Liver (tissue), 9 donors: ENCODE results near the gene RPS6KA4. TPM values are rescaled to one million over a fixed set of nuclear protein-coding genes. Genes with fewer than 3 reads are reported as not detected.

ENCODE experiments used
- DNase-seq: peaks from one replicate; pipeline ENCODE4 v3.0.0-alpha.2; 2017; ENCODE audit warnings: low spot score
- H3K27ac ChIP-seq, 2 donors: one replicate each; pipeline ENCODE4 v1.7.0; 2013; ENCODE audit warnings: inconsistent platforms in 2 of 2, low read length in 2 of 2, control low read depth in 1 of 2, low read depth in 1 of 2, mild to moderate bottlenecking in 1 of 2
- H3K27me3 ChIP-seq, 4 donors: one replicate each; pipeline versions ENCODE4 v1.6.1 to v1.7.0; 2013; ENCODE audit warnings: low read length in 3 of 4, inconsistent platforms in 1 of 4, mild to moderate bottlenecking in 1 of 4, moderate library complexity in 1 of 4; ENCODE audit not compliant: control insufficient read depth in 4 of 4, insufficient read depth in 4 of 4
- H3K36me3 ChIP-seq, 4 donors: one replicate each; pipeline versions ENCODE4 v1.6.1 to v1.7.0; 2013; ENCODE audit warnings: low read length in 3 of 4, mild to moderate bottlenecking in 3 of 4, low read depth in 1 of 4, moderate library complexity in 1 of 4; ENCODE audit not compliant: control insufficient read depth in 4 of 4, insufficient read depth in 3 of 4
- H3K4me1 ChIP-seq, 4 donors: one replicate each; pipeline versions ENCODE4 v1.6.1 to v1.7.0; 2013; ENCODE audit warnings: low read length in 3 of 4, mild to moderate bottlenecking in 3 of 4, moderate library complexity in 1 of 4; ENCODE audit not compliant: control insufficient read depth in 4 of 4, insufficient read depth in 4 of 4
- H3K4me3 ChIP-seq, 3 donors: one replicate each; pipeline versions ENCODE4 v1.6.1 to v1.7.0; 2013; ENCODE audit warnings: low read length in 3 of 3, control low read depth in 1 of 3, low read depth in 1 of 3, mild to moderate bottlenecking in 1 of 3
- H3K9ac ChIP-seq, 2 donors: one replicate each; pipeline ENCODE4 v1.7.0; 2013; ENCODE audit warnings: low read length in 2 of 2, mild to moderate bottlenecking in 2 of 2, moderate library complexity in 2 of 2, control low read depth in 1 of 2, low read depth in 1 of 2
- H3K9me3 ChIP-seq, 4 donors: one replicate each; pipeline versions ENCODE4 v1.6.1 to v1.7.0; 2013; ENCODE audit warnings: low read length in 3 of 4; ENCODE audit not compliant: control insufficient read depth in 4 of 4
- ATF3 ChIP-seq: IDR thresholded peaks from 2 replicates; pipeline ENCODE4 v1.6.1; 2016; ENCODE audit warnings: antibody characterized with exemption
- EGR1 ChIP-seq, 2 donors: IDR thresholded peaks; 2 replicates each; pipeline ENCODE4 v1.6.1; 2016 to 2018; ENCODE audit warnings: antibody characterized with exemption in 2 of 2, low read depth in 2 of 2
- FOXA1 ChIP-seq: IDR thresholded peaks from 2 replicates; pipeline ENCODE4 v1.6.1; 2016; ENCODE audit warnings: antibody characterized with exemption
- FOXA2 ChIP-seq: IDR thresholded peaks from 2 replicates; pipeline ENCODE4 v1.6.1; 2016; ENCODE audit warnings: antibody characterized with exemption
- GABPA ChIP-seq, 2 donors: IDR thresholded peaks in 1 of 2; conservative IDR thresholded peaks in 1 of 2; 2 replicates each; pipeline ENCODE4 v1.6.1; 2016; ENCODE audit warnings: antibody characterized with exemption in 2 of 2, mild to moderate bottlenecking in 1 of 2, moderate library complexity in 1 of 2
- HNF4A ChIP-seq, 2 donors: conservative IDR thresholded peaks; 2 replicates each; pipeline ENCODE4 v1.6.1; 2016; ENCODE audit warnings: antibody characterized with exemption in 2 of 2, mild to moderate bottlenecking in 2 of 2
- HNF4G ChIP-seq: IDR thresholded peaks from 2 replicates; pipeline ENCODE4 v1.6.1; 2016; ENCODE audit warnings: antibody characterized with exemption
- JUND ChIP-seq, 2 donors: IDR thresholded peaks; 2 replicates each; pipeline ENCODE4 v1.6.1; 2016; ENCODE audit warnings: antibody characterized with exemption in 2 of 2
- MAX ChIP-seq: IDR thresholded peaks from 2 replicates; pipeline ENCODE4 v1.6.1; 2016; ENCODE audit warnings: antibody characterized with exemption
- NR2F2 ChIP-seq: IDR thresholded peaks from 2 replicates; pipeline ENCODE4 v1.6.1; 2016; ENCODE audit warnings: antibody characterized with exemption
- RAD21 ChIP-seq, 2 donors: IDR thresholded peaks; 2 replicates each; pipeline ENCODE4 v1.6.1; 2016; ENCODE audit warnings: antibody characterized with exemption in 2 of 2, mild to moderate bottlenecking in 2 of 2
- REST ChIP-seq: IDR thresholded peaks from 2 replicates; pipeline ENCODE4 v1.6.1; 2016; ENCODE audit warnings: antibody characterized with exemption, mild to moderate bottlenecking
- RXRA ChIP-seq, 2 donors: IDR thresholded peaks; 2 replicates each; pipeline ENCODE4 v1.6.1; 2017 to 2018; ENCODE audit warnings: antibody characterized with exemption in 2 of 2, mild to moderate bottlenecking in 1 of 2
- SP1 ChIP-seq: IDR thresholded peaks from 2 replicates; pipeline ENCODE4 v1.6.1; 2018; ENCODE audit warnings: antibody characterized with exemption, mild to moderate bottlenecking
- TAF1 ChIP-seq: conservative IDR thresholded peaks from 2 replicates; pipeline ENCODE4 v1.6.1; 2016; ENCODE audit warnings: antibody characterized with exemption, mild to moderate bottlenecking
- YY1 ChIP-seq: IDR thresholded peaks from 2 replicates; pipeline ENCODE4 v1.6.1; 2016; ENCODE audit warnings: antibody characterized with exemption, mild to moderate bottlenecking
- ZBTB33 ChIP-seq: IDR thresholded peaks from 2 replicates; pipeline ENCODE4 v1.6.1; 2016; ENCODE audit warnings: antibody characterized with exemption
- WGBS: extraction: QIAGEN DNeasy Blood & Tissue Kit; methylation state at CpG from one replicate; pipeline ENCODE4 v1.1.7; 2013; 5-methylcytosine and 5-hydroxymethylcytosine counted together
- polyA plus RNA-seq, 2 donors: library from polyadenylated mRNA; stranded (reverse) in 1 of 2; unstranded in 1 of 2; fragments of 200-250 nt in 1 of 2; fragments of >200 nt in 1 of 2; fragmentation: Nextera tagmentation in 1 of 2; extraction: Ambion mirVana in 1 of 2; gene quantifications; one replicate each; pipeline versions ENCODE4 v1.2.1 to v1.2.3, GENCODE V29; 2013 to 2015
- total RNA-seq, 2 donors: library from RNA; depleted of rRNA; stranded (reverse); fragments of >200 nt; gene quantifications; one replicate each; pipeline ENCODE4 v1.2.3, GENCODE V29; 2014
- donor health status: healthy.
- donor health status: healthy.
- donor health status: healthy.
- donor health status: healthy.
- donor health status: healthy.

RPS6KA4 gene
- total and polyA plus RNA-seq, 4 donors = 2.0 to 13.5 (median 10.0) TPM

GRCh38 chr11:64358536-64358906 is 441 bp upstream of the RPS6KA4 start:
- no peak for DNase-seq
- peaks cover 4 to 20% (median 12%) of the 10 kb centered on the region in 4 donors for H3K36me3 ChIP-seq

GRCh38 chr11:64359712-64360445 is 917 bp downstream of the RPS6KA4 start:
- no peaks in the 10 kb centered on the region for H3K9me3 ChIP-seq
- 80% methylated on average over 38 of the region's 38 CpGs for WGBS
- H3K4me1 ChIP-seq = peaks cover 9 to 29% (median 19%) of the 10 kb centered on the region in 4 donors
- H3K9ac ChIP-seq = peak overlapping the region in 1 of 2 donors; percentile 99
- H3K36me3 ChIP-seq = peaks cover 4 to 26% (median 18%) of the 10 kb centered on the region in 4 donors
- H3K27ac ChIP-seq = no peak overlapping the region
- H3K4me3 ChIP-seq = peak overlapping the region; percentile 84 to 92 (median 88)
- DNase-seq = no peak
- H3K27me3 ChIP-seq = no peaks in the 10 kb centered on the region
- no peak for TF ChIP-seq TAF1
- no peak for TF ChIP-seq NR2F2

More at GRCh38 chr11:64358536-64358906, 441 bp upstream of the RPS6KA4 start:
- Histone ChIP-seq H3K4me3 (peak overlapping the region; percentile 48 to 92 (median 84)), H3K9ac (peak overlapping the region; percentile 67 to 99), H3K27me3 (no peaks in the 10 kb centered on the region), H3K27ac (peak overlapping the region; percentile 69 to 79), H3K4me1 (peaks cover 9 to 37% (median 24%) of the 10 kb centered on the region in 4 donors), H3K9me3 (no peaks in the 10 kb centered on the region)
- WGBS = 32% methylated on average over 7 of the region's 7 CpGs
- TF ChIP-seq REST (no peak), EGR1 (IDR thresholded peaks at IDR 0.05; ENCODE audit: low read depth in 2 of 2) (no peak), TAF1 (no peak), HNF4G (no peak), GABPA (IDR thresholded peaks at IDR 0.05 in 1 of 2, conservative IDR thresholded peaks at IDR 0.05 in 1 of 2) (no peak), YY1 (no peak), FOXA1 (no peak)

GRCh38 chr11:64360448-64360921 is 1.5 kb downstream of the RPS6KA4 start:
- no peak overlapping the region for H3K4me3 ChIP-seq
- no peak for TF ChIP-seq RAD21 (IDR thresholded peaks at IDR 0.05)
- no peak for TF ChIP-seq EGR1 (IDR thresholded peaks at IDR 0.05; ENCODE audit: low read depth in 2 of 2)
- no peak for TF ChIP-seq TAF1
- TF ChIP-seq HNF4G = no peak
- TF ChIP-seq NR2F2 = no peak
- no peak for TF ChIP-seq YY1
- TF ChIP-seq HNF4A (conservative IDR thresholded peaks at IDR 0.05) = no peak
- TF ChIP-seq SP1 = no peak
- TF ChIP-seq JUND (IDR thresholded peaks at IDR 0.05) = no peak
- TF ChIP-seq ZBTB33 = no peak
- TF ChIP-seq RXRA (IDR thresholded peaks at IDR 0.05) = no peak
- no peak for TF ChIP-seq GABPA (IDR thresholded peaks at IDR 0.05 in 1 of 2, conservative IDR thresholded peaks at IDR 0.05 in 1 of 2)
- TF ChIP-seq FOXA1 = no peak
- no peak for TF ChIP-seq MAX
- no peak for TF ChIP-seq FOXA2
- TF ChIP-seq REST = no peak
- TF ChIP-seq ATF3 = no peak

More at GRCh38 chr11:64360448-64360921, 1.5 kb downstream of the RPS6KA4 start:
- Histone ChIP-seq H3K27me3 (no peaks in the 10 kb centered on the region), H3K9ac (no peak overlapping the region), H3K9me3 (no peaks in the 10 kb centered on the region), H3K36me3 (peaks cover 9 to 32% (median 21%) of the 10 kb centered on the region in 4 donors), H3K27ac (no peak overlapping the region), H3K4me1 (peaks cover 9 to 23% (median 17%) of the 10 kb centered on the region in 4 donors)
- DNase-seq = no peak
- 85% methylated on average over 13 of the region's 13 CpGs for WGBS
